ENCODE measurements around the gene NEAT1. TPM values are rescaled to one million over a fixed set of nuclear protein-coding genes. Genes with fewer than 3 reads are reported as not detected.

NEAT1 gene
- total and polyA plus RNA-seq, 2 experiments from 2014 or later = 4.2 to 11.3 TPM

- peaks cover 9% of the 10 kb centered on the region for H3K36me3 ChIP-seq
- no peak overlapping the region for H3K4me3 ChIP-seq
- H3K27ac ChIP-seq = no peak overlapping the region
- DNase-seq (ENCODE audit: low read depth in 1 of 2, low spot score in 1 of 2) = no peak
- H3K9me3 ChIP-seq (ENCODE audit: low read depth) = no peaks in the 10 kb centered on the region
- no peak for TF ChIP-seq CTCF (IDR thresholded peaks at IDR 0.05; ENCODE audit: low read depth, low read length)
- H3K4me1 ChIP-seq (ENCODE audit: low read depth) = no peaks in the 10 kb centered on the region
- H3K27me3 ChIP-seq = no peaks in the 10 kb centered on the region
These were observed 22.1 kb upstream of the NEAT1 start for GRCh38 chr11:65400307-65401072.

GRCh38 chr11:65401073-65401802 lies 21.4 kb upstream of the NEAT1 start:
- peaks cover 9% of the 10 kb centered on the region for H3K36me3 ChIP-seq

GRCh38 chr11:65401803-65402248 lies 20.8 kb upstream of the NEAT1 start:
- Histone ChIP-seq H3K27me3 (no peaks in the 10 kb centered on the region), H3K4me1 (ENCODE audit: low read depth) (no peaks in the 10 kb centered on the region), H3K9me3 (ENCODE audit: low read depth) (no peaks in the 10 kb centered on the region), H3K36me3 (peaks cover 9% of the 10 kb centered on the region), H3K27ac (no peak overlapping the region), H3K4me3 (no peak overlapping the region)
- DNase-seq (ENCODE audit: low read depth in 1 of 2, low spot score in 1 of 2) = no peak
- TF ChIP-seq CTCF (IDR thresholded peaks at IDR 0.05; ENCODE audit: low read depth, low read length) = no peak

More at GRCh38 chr11:65401073-65401802, 21.4 kb upstream of the NEAT1 start:
- no peaks in the 10 kb centered on the region for H3K27me3 ChIP-seq
- H3K27ac ChIP-seq = no peak overlapping the region
- no peaks in the 10 kb centered on the region for H3K9me3 ChIP-seq (ENCODE audit: low read depth)
- no peak overlapping the region for H3K4me3 ChIP-seq
- no peak for DNase-seq (ENCODE audit: low read depth in 1 of 2, low spot score in 1 of 2)
- no peaks in the 10 kb centered on the region for H3K4me1 ChIP-seq (ENCODE audit: low read depth)
- no peak for TF ChIP-seq CTCF (IDR thresholded peaks at IDR 0.05; ENCODE audit: low read depth, low read length)

GRCh38 chr11:65402790-65403189 lies 19.8 kb upstream of the NEAT1 start:
- H3K4me3 ChIP-seq = no peak overlapping the region
- H3K27me3 ChIP-seq = no peaks in the 10 kb centered on the region
- H3K9me3 ChIP-seq (ENCODE audit: low read depth) = no peaks in the 10 kb centered on the region
- H3K27ac ChIP-seq = no peak overlapping the region
- no peak for DNase-seq (ENCODE audit: low read depth in 1 of 2, low spot score in 1 of 2)
- TF ChIP-seq CTCF (IDR thresholded peaks at IDR 0.05; ENCODE audit: low read depth, low read length) = no peak
- peaks cover 5% of the 10 kb centered on the region for H3K36me3 ChIP-seq
- no peaks in the 10 kb centered on the region for H3K4me1 ChIP-seq (ENCODE audit: low read depth)

GRCh38 chr11:65403607-65404121 lies 18.9 kb upstream of the NEAT1 start:
- no peak for TF ChIP-seq CTCF (IDR thresholded peaks at IDR 0.05; ENCODE audit: low read depth, low read length)
- no peak for DNase-seq (ENCODE audit: low read depth in 1 of 2, low spot score in 1 of 2)
- peaks cover 10% of the 10 kb centered on the region for H3K36me3 ChIP-seq
- no peaks in the 10 kb centered on the region for H3K9me3 ChIP-seq (ENCODE audit: low read depth)
- no peak overlapping the region for H3K4me3 ChIP-seq
- no peaks in the 10 kb centered on the region for H3K27me3 ChIP-seq
- H3K4me1 ChIP-seq (ENCODE audit: low read depth) = no peaks in the 10 kb centered on the region
- H3K27ac ChIP-seq = no peak overlapping the region

Measured in cardiac muscle cell (in vitro differentiated cells and primary cell).